ENCODE measurements around the gene EP400. TPM values are rescaled to one million over a fixed set of nuclear protein-coding genes. Genes with fewer than 3 reads are reported as not detected.

Gene EP400
- total RNA-seq, 2 experiments from 2014 or later = 36.8 to 40.6 TPM

DNA sequence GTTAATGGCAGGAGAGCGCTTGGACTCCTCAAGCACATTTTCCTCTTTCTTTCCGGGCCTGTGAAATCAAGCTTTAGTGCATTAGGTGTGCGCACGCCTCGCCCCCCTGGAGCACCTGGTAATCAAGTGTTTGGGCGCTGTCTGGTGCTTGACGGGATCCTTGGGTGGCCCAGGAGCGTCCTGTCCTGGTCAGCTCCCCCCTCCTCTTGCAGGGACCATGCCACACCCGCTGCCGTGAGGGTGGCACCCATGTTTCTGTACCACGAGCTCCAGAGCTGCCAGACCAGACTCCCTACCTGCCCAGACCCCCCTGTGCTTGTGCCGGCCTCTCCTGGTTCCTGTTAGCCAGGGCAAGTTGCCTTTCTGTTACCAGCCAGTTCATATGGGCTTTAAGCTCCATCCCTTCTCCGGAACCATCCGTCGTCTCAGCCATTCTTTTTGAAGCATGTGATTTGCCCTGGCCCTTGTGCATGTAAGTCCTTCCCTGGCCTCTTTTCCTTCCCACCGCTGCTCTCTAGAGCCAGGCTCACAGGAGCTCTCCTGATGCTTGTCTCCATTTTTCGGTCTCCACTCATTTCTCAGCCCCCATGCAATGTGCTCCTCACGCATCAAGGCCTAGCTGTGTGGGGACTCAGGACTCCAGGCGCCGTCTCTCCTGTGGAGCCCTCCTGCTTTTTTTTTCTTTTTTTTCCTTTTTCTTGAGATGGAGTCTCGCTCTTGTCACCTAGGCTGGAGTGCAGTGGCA, 66.1 kb downstream of the EP400 start:
- Mint-ChIP-seq H3K9me3 (no peaks in the 10 kb centered on the region), H3K27me3 (ENCODE audit: low read depth) (no peaks in the 10 kb centered on the region), H3K36me3 (ENCODE audit: low read depth) (peaks cover 29% of the 10 kb centered on the region), H3K4me1 (ENCODE audit: low read depth) (no peaks in the 10 kb centered on the region), H3K4me3 (no peak overlapping the region), H3K27ac (no peak overlapping the region)
- intact Hi-C loops (cut with micrococcal nuclease) = no loop called here
- CTCF ChIA-PET = no interaction called here
- DNase-seq = no peak

DNA sequence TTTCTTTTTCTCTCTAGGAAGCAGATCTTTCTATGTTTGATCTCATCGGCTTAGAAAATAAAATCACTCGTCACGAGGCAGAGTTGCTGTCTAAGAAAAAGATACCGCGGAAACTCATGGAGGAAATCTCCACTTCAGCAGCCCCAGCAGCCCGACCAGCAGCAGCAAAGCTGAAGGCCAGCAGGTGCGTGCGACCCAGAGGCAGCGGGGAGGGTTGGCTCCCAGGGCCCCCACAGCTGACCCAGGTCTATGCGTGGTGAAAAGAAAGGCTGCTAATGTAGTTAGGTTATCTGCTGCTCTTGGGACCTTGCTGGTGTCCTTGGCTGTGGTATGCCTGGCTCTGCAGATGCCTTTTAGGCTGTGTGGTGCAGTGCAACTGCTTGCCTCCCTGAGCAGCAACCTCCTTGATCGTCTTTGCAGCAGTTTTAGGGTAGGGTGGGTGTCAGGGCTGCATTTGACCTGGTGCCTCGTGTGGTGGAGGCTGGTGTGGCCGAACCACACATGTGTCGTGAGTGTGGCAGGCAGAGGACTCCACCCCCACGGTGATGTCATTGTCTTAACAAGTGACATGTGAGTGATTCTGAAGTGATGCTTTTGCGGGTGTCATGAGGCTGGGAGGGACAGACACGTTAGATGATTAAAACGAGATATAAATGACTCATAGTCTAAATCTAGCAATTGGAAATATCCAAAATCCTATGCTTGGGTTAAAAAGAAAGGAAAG, 68.6 kb downstream of the EP400 start:
- Mint-ChIP-seq H3K27ac (no peak overlapping the region), H3K27me3 (ENCODE audit: low read depth) (no peaks in the 10 kb centered on the region), H3K36me3 (ENCODE audit: low read depth) (peaks cover 32% of the 10 kb centered on the region), H3K4me3 (no peak overlapping the region), H3K9me3 (no peaks in the 10 kb centered on the region), H3K4me1 (ENCODE audit: low read depth) (no peaks in the 10 kb centered on the region)
- CTCF ChIA-PET = no interaction called here
- peak; percentile 14 for DNase-seq
- intact Hi-C loops (cut with micrococcal nuclease) = no loop called here

DNA sequence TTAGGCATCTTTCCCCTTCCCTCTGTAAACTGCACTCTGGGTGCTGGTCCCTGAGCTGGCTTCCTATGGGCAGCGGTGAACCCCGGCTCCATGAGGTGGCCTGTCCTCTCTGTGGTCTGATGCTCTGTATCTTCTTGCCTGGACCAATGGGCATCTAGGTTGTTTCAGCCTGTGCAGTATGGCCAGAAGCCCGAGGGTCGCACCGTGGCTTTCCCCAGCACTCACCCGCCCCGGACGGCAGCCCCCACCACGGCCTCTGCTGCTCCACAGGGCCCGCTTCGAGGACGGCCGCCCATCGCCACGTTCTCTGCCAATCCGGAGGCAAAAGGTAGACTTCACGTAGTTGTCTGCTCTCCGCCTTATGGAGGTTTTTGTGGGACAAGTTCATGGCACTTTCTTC, 70.1 kb downstream of the EP400 start:
- CTCF ChIA-PET = no interaction called here
- Mint-ChIP-seq H3K4me1 (ENCODE audit: low read depth) (no peaks in the 10 kb centered on the region), H3K27me3 (ENCODE audit: low read depth) (no peaks in the 10 kb centered on the region), H3K27ac (no peak overlapping the region), H3K9me3 (no peaks in the 10 kb centered on the region), H3K36me3 (ENCODE audit: low read depth) (peaks cover 30% of the 10 kb centered on the region), H3K4me3 (no peak overlapping the region)
- intact Hi-C loops (cut with micrococcal nuclease) = no loop called here
- DNase-seq = no peak

DNA sequence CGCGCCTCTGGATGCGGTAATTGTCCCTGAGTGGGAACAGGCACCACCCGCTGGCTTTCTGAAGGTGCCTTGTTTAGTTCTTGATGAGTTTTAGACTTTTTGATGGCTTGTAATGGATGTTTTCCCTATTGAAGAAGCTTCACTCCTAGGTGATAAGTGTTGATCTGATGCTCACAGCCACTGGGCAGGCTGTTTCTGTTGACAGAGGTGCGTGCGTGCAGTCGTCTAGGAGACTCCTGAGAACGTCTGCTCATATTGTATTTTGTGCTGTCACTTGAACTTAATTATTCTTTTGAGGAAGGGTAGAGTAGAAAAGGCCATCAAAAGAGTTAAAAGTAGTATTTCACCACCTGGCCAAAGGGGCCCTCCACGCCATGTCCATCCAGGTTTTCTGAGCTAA, 70.5 kb downstream of the EP400 start:
- H3K9me3 Mint-ChIP-seq = no peaks in the 10 kb centered on the region
- no peak overlapping the region for H3K4me3 Mint-ChIP-seq
- CTCF ChIA-PET = no interaction called here
- no peaks in the 10 kb centered on the region for H3K4me1 Mint-ChIP-seq (ENCODE audit: low read depth)
- peaks cover 32% of the 10 kb centered on the region for H3K36me3 Mint-ChIP-seq (ENCODE audit: low read depth)
- DNase-seq = no peak
- H3K27me3 Mint-ChIP-seq (ENCODE audit: low read depth) = no peaks in the 10 kb centered on the region
- intact Hi-C loops (cut with micrococcal nuclease) = no loop called here
- H3K27ac Mint-ChIP-seq = no peak overlapping the region

DNA sequence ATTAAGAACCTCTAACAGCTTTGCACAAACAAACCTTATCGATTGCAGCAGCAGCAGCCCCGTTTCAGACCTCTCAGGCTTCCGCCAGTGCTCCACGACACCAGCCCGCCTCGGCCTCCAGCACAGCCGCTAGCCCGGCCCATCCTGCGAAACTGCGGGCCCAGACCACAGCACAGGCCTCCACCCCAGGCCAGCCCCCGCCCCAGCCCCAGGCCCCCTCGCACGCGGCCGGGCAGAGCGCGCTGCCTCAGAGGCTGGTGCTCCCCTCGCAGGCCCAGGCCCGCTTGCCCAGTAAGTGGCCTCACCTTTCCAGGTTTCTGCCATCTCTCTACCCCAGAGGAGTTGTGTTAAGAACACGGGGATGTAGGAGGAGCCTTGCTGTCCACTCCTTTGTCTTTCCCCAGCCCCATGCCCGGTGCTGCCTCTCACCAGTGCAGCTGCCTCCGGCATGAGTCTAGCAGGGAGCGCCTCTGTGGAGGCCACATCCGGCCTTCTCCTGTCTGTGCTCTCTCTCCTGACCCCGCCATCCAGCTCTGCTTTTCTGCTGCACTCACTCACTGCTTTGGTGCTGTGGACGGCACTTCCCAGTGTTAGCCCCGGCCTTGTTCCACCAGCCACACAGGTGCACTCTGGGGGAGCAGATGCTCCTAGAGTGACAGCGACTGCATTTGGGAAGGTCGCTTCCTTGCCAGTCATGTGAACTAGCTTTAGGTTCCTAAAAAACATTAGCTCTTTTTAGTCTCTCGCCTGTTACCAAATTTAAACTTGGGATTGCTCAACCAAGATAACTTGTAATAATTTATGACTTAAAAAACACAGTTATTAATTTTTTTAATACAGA, 71.5 kb downstream of the EP400 start:
- Mint-ChIP-seq H3K27me3 (ENCODE audit: low read depth) (no peaks in the 10 kb centered on the region), H3K36me3 (ENCODE audit: low read depth) (peaks cover 31% of the 10 kb centered on the region)
- CTCF ChIA-PET = no interaction called here

DNA sequence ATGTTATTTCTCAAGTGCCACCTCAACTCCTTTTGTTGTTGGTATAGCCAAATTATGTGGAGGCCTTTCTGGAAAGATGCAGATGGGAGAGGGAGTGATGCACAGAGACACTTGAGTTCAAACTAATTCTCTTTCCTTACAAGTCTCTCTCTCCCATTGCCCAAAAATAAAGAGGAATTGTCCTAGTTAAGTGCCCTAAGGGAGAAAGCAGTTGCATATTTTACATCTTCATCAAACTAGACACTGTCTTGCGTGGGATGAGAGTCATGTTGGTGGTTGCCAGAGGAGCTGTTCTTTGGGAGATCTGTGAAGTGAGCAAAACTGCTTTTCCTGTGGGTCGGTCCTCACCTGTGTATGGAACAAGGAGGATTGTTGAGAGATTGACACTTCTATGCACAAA, 72.2 kb downstream of the EP400 start:
- no peaks in the 10 kb centered on the region for H3K27me3 Mint-ChIP-seq (ENCODE audit: low read depth)
- H3K36me3 Mint-ChIP-seq (ENCODE audit: low read depth) = peaks cover 32% of the 10 kb centered on the region
- no peak for DNase-seq
- CTCF ChIA-PET = no interaction called here
- H3K4me1 Mint-ChIP-seq (ENCODE audit: low read depth) = no peaks in the 10 kb centered on the region
- H3K4me3 Mint-ChIP-seq = no peak overlapping the region
- H3K9me3 Mint-ChIP-seq = no peaks in the 10 kb centered on the region
- no peak overlapping the region for H3K27ac Mint-ChIP-seq
- intact Hi-C loops (cut with micrococcal nuclease) = no loop called here

More for the DNA sequence above, 71.5 kb downstream of the EP400 start:
- intact Hi-C loops (cut with micrococcal nuclease) = no loop called here
- Mint-ChIP-seq H3K9me3 (no peaks in the 10 kb centered on the region), H3K4me1 (ENCODE audit: low read depth) (no peaks in the 10 kb centered on the region), H3K27ac (no peak overlapping the region), H3K4me3 (no peak overlapping the region)
- DNase-seq = no peak

DNA sequence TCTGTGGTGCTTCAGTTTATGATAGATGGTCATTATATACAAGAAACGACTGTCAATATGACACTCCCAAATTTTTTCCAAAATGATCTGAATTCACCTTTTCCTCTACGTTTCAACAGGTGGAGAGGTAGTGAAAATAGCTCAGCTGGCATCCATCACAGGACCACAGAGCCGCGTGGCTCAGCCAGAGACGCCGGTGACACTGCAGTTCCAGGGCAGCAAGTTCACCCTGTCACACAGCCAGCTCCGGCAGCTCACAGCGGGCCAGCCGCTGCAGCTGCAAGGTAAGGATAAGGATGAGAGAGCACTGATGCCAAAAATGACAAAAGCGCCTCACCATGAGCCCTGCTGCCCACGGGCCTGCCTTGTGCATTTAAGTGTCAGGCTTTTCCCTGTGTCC, 73.9 kb downstream of the EP400 start:
- Mint-ChIP-seq H3K27me3 (ENCODE audit: low read depth) (no peaks in the 10 kb centered on the region), H3K27ac (no peak overlapping the region), H3K4me1 (ENCODE audit: low read depth) (no peaks in the 10 kb centered on the region), H3K9me3 (no peaks in the 10 kb centered on the region), H3K36me3 (ENCODE audit: low read depth) (peaks cover 32% of the 10 kb centered on the region), H3K4me3 (no peak overlapping the region)
- CTCF ChIA-PET = no interaction called here
- DNase-seq = no peak
- intact Hi-C loops (cut with micrococcal nuclease) = no loop called here

DNA sequence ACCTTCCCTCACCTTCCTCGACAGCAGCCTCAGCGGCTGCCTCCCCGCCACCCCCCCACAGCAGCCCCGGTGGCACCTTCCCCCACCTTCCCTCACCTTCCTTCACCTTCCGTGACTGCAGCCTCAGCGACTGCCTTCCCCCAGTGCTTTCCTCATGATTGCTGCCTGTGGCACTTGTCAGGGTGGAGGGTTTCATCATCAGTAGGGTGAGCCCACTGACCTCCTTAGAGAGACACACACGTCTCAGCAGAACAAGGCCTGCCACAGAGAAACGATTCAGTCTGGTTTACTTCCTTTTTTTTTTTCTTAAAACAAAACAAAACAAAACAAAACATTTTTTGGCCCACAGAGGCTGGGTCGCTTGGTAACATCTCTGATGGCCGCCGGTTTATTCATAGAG, 75.0 kb downstream of the EP400 start:
- no peak for DNase-seq
- CTCF ChIA-PET = no interaction called here
- H3K4me3 Mint-ChIP-seq = no peak overlapping the region
- H3K36me3 Mint-ChIP-seq (ENCODE audit: low read depth) = peaks cover 31% of the 10 kb centered on the region
- H3K27ac Mint-ChIP-seq = no peak overlapping the region
- H3K27me3 Mint-ChIP-seq (ENCODE audit: low read depth) = no peaks in the 10 kb centered on the region
- no peaks in the 10 kb centered on the region for H3K9me3 Mint-ChIP-seq
- no peaks in the 10 kb centered on the region for H3K4me1 Mint-ChIP-seq (ENCODE audit: low read depth)
- intact Hi-C loops (cut with micrococcal nuclease) = no loop called here

DNA sequence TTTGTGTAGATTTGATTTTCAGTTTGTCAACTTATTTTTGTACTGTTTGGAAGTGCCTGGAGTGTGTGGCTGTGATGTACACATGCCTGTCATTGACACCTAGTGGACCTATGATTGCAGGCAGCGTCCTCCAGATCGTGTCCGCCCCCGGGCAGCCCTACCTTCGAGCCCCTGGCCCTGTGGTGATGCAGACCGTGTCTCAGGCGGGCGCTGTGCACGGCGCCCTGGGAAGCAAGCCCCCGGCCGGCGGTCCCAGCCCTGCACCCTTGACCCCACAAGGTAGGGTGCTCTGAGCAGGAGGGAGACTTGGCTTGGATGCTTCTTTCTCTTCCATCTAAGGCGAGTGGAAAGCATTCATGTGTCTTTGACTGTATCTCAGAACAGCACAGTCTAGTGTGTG, 75.8 kb downstream of the EP400 start:
- CTCF ChIA-PET = no interaction called here
- H3K27ac Mint-ChIP-seq = no peak overlapping the region
- no peak overlapping the region for H3K4me3 Mint-ChIP-seq
- intact Hi-C loops (cut with micrococcal nuclease) = no loop called here
- no peaks in the 10 kb centered on the region for H3K4me1 Mint-ChIP-seq (ENCODE audit: low read depth)
- no peaks in the 10 kb centered on the region for H3K9me3 Mint-ChIP-seq
- H3K27me3 Mint-ChIP-seq (ENCODE audit: low read depth) = no peaks in the 10 kb centered on the region
- peaks cover 34% of the 10 kb centered on the region for H3K36me3 Mint-ChIP-seq (ENCODE audit: low read depth)
- DNase-seq = no peak

DNA sequence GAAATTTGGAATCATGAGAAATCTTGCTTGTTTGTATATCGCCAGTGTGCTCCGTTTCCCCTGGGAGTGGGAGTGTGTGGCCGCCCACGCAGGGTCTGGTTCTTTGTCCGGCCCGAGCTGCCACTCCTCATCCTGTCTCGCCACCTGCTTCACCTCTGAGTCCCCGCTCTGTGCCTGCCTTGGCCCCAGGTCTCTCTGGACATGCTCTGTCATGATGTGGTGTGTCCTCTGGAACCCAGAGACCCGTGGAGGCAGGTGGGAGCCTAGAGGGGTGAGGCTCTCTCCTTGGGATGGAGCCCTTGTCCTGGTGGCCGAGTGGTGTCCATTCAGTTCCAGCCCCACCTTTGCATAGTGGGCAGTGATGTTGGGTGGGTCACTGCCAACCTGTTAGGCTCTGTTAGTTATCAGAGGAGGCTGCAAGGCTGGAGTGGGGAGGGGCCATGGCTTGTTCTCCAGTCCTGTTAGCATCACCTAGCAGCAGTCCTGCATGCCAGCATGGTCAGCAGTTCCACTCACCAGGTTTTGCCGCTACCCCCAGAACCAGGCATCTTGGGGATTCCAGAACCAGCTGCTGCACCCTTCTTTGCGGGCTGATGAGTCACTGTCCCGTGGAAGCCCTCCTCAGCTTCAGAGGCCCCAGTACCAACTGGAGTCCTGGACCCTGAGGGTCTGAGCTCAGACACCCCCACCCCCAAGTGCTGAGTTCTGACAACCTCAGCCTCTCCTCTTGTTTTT, 76.5 kb downstream of the EP400 start:
- CTCF ChIA-PET = no interaction called here
- H3K27ac Mint-ChIP-seq = no peak overlapping the region
- H3K36me3 Mint-ChIP-seq (ENCODE audit: low read depth) = peaks cover 38% of the 10 kb centered on the region

DNA sequence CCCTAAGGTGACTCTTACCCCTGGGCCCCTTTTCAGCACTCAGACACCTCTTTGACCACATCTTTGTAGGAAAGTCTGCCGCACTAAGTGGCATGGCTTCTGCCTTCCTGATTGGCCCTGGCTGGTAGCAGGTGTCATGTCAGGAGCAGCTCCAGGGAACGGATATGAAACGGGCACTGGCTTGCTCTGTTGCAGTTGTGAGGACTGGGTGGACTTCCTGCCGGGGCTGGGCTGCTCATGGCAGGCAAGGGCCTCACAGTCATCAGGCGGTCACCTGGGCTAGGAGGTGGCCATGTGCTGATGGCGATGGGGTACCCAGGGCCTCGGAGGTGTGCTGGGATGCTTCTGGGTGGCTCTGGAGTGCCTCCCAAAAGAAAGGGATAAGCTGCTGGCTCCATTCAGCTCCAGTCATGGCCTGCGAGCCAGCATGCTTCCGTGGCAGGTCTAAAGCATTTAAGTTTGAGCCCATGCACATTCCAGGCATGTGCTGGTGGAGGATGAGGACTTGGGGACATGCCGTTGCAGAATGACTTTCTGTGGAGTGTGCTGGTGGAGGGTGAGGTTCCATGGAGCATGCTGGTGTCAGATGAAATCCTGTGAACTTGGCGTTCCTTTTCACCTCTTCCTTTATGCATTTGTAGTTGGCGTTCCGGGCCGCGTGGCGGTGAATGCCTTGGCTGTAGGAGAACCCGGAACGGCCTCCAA, 77.2 kb downstream of the EP400 start:
- intact Hi-C loops (cut with micrococcal nuclease) = no loop called here
- Mint-ChIP-seq H3K9me3 (no peaks in the 10 kb centered on the region), H3K4me1 (ENCODE audit: low read depth) (no peaks in the 10 kb centered on the region), H3K36me3 (ENCODE audit: low read depth) (peaks cover 38% of the 10 kb centered on the region), H3K27me3 (ENCODE audit: low read depth) (no peaks in the 10 kb centered on the region), H3K4me3 (no peak overlapping the region), H3K27ac (no peak overlapping the region)
- CTCF ChIA-PET = no interaction called here
- no peak for DNase-seq

More for the DNA sequence above, 76.5 kb downstream of the EP400 start:
- no peaks in the 10 kb centered on the region for H3K4me1 Mint-ChIP-seq (ENCODE audit: low read depth)
- no peaks in the 10 kb centered on the region for H3K27me3 Mint-ChIP-seq (ENCODE audit: low read depth)
- DNase-seq = no peak
- no peaks in the 10 kb centered on the region for H3K9me3 Mint-ChIP-seq
- intact Hi-C loops (cut with micrococcal nuclease) = no loop called here
- H3K4me3 Mint-ChIP-seq = no peak overlapping the region

DNA sequence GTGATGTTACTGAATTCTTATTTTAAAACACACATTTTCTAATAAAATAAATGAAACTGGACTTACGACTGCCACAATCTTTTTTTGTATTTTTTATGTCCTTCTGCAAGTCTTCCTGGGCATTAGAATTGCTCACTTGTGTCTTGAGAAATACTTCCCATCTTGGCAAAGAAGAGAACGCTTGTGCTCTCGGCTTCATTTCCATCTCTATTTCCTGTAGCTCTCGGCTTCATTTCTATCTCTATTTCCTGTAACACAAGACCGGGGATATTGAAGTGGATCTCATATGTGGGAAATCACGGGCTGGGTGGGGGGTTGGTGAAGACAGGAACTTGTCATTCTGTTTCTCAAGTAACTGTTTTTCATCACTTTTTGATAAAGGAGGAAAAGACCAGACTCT, 77.9 kb downstream of the EP400 start:
- H3K4me3 Mint-ChIP-seq = no peak overlapping the region
- no peaks in the 10 kb centered on the region for H3K4me1 Mint-ChIP-seq (ENCODE audit: low read depth)
- peaks cover 34% of the 10 kb centered on the region for H3K36me3 Mint-ChIP-seq (ENCODE audit: low read depth)
- no peak overlapping the region for H3K27ac Mint-ChIP-seq
- DNase-seq = no peak
- intact Hi-C loops (cut with micrococcal nuclease) = no loop called here
- CTCF ChIA-PET = no interaction called here
- no peaks in the 10 kb centered on the region for H3K9me3 Mint-ChIP-seq
- no peaks in the 10 kb centered on the region for H3K27me3 Mint-ChIP-seq (ENCODE audit: low read depth)

All from activated naive CD4-positive, alpha-beta T cell treated with anti-CD3 and anti-CD28 coated beads for 36 hours (primary cell).